ENCODE results near the gene NOL6. TPM values are rescaled to one million over a fixed set of nuclear protein-coding genes. Genes with fewer than 3 reads are reported as not detected.
A peak's percentile ranks its signal among the peaks of the same experiment; 100 is the strongest.
"Not testable (repeated sequence)": the region's sequence is repeated elsewhere in the genome, so short reads cannot be mapped to it uniquely, and the experiment has no call there.

NOL6 gene
- 10 to 100 TPM; 22.7 to 25.2 (median 24.5) TPM for polyA plus RNA-seq (ENCODE audit: insufficient read length in 3 of 3)

GRCh38 chr9:33473643-33474352 lies at the start of gene NOL6:
Gene NOL6 (minus strand): TSS chr9:33473924. CDS start chr9:33473842, 82 bp downstream.
- DNase-seq (ENCODE audit: low read depth in 3 of 3, low spot score in 2 of 3) = peak; percentile 98 to 99 (median 98)

GRCh38 chr9:33521861-33522260 lies 48.1 kb upstream of the NOL6 start:
- not testable (repeated sequence) for DNase-seq (ENCODE audit: low read depth in 3 of 3, low spot score in 2 of 3)

- not testable (repeated sequence) for DNase-seq (ENCODE audit: low read depth in 3 of 3, low spot score in 2 of 3)
Observed at GRCh38 chr9:33517934-33518577, 44.3 kb upstream of the NOL6 start.

- no peak for DNase-seq (ENCODE audit: low read depth in 3 of 3, low spot score in 2 of 3)
Observed at GRCh38 chr9:33517373-33517772, 43.6 kb upstream of the NOL6 start.

GRCh38 chr9:33516397-33516796 lies 42.7 kb upstream of the NOL6 start:
- DNase-seq (ENCODE audit: low read depth in 3 of 3, low spot score in 2 of 3) = not testable (repeated sequence)

- DNase-seq (ENCODE audit: low read depth in 3 of 3, low spot score in 2 of 3) = not testable (repeated sequence)
Observed at GRCh38 chr9:33515342-33515995, 41.7 kb upstream of the NOL6 start.

- DNase-seq (ENCODE audit: low read depth in 3 of 3, low spot score in 2 of 3) = not testable (repeated sequence)
Observed at GRCh38 chr9:33512535-33512934, 38.8 kb upstream of the NOL6 start.

- not testable (repeated sequence) for DNase-seq (ENCODE audit: low read depth in 3 of 3, low spot score in 2 of 3)
Observed at GRCh38 chr9:33511184-33511517, 37.4 kb upstream of the NOL6 start.

- DNase-seq (ENCODE audit: low read depth in 3 of 3, low spot score in 2 of 3) = peak in 2 of 3 donors; percentile 59 to 67
Observed at GRCh38 chr9:33510262-33511183, 36.8 kb upstream of the NOL6 start.

- no peak for DNase-seq (ENCODE audit: low read depth in 3 of 3, low spot score in 2 of 3)
Observed at GRCh38 chr9:33506626-33507370, 33.1 kb upstream of the NOL6 start.

GRCh38 chr9:33498387-33498786 lies 24.7 kb upstream of the NOL6 start:
- DNase-seq (ENCODE audit: low read depth in 3 of 3, low spot score in 2 of 3) = no peak

GRCh38 chr9:33493819-33494218 lies 20.1 kb upstream of the NOL6 start:
- not testable (repeated sequence) for DNase-seq (ENCODE audit: low read depth in 3 of 3, low spot score in 2 of 3)

- DNase-seq (ENCODE audit: low read depth in 3 of 3, low spot score in 2 of 3) = no peak
Observed at GRCh38 chr9:33489066-33489465, 15.3 kb upstream of the NOL6 start.

- DNase-seq (ENCODE audit: low read depth in 3 of 3, low spot score in 2 of 3) = not testable (repeated sequence)
Observed at GRCh38 chr9:33485312-33485711, 11.6 kb upstream of the NOL6 start.

- DNase-seq (ENCODE audit: low read depth in 3 of 3, low spot score in 2 of 3) = no peak
Observed at GRCh38 chr9:33480976-33481375, 7.3 kb upstream of the NOL6 start.

GRCh38 chr9:33480106-33480505 lies 6.4 kb upstream of the NOL6 start:
- no peak for DNase-seq (ENCODE audit: low read depth in 3 of 3, low spot score in 2 of 3)

GRCh38 chr9:33476503-33476902 lies 2.8 kb upstream of the NOL6 start:
- no peak for DNase-seq (ENCODE audit: low read depth in 3 of 3, low spot score in 2 of 3)

GRCh38 chr9:33475357-33475756 lies 1.6 kb upstream of the NOL6 start:
- DNase-seq (ENCODE audit: low read depth in 3 of 3, low spot score in 2 of 3) = no peak

- DNase-seq (ENCODE audit: low read depth in 3 of 3, low spot score in 2 of 3) = no peak
Observed at GRCh38 chr9:33472881-33473615, 676 bp downstream of the NOL6 start.
